H1 (cell line): ENCODE results near the gene CALD1. TPM values are rescaled to one million over a fixed set of nuclear protein-coding genes. Genes with fewer than 3 reads are reported as not detected.

Experiments used
- CTCF ChIA-PET: fragments of 300-600 bp; sonication (Branson Sonifier 250); formaldehyde crosslinking; loops from one replicate; lab custom pipeline; 2021; ENCODE audit not compliant: partially characterized antibody; lab: Charles Lee
- POLR2A ChIA-PET: fragments of 300-600 bp; sonication (Branson Sonifier 250); formaldehyde crosslinking; loops from one replicate; lab custom pipeline; 2021; ENCODE audit warnings: inconsistent platforms; ENCODE audit not compliant: partially characterized antibody; lab: Charles Lee
- DNase-seq, 2 experiments: peaks; one replicate each; pipeline versions ENCODE4 v3.0.0 to v3.0.0-alpha.2; 2010 to 2022; ENCODE audit warnings: low spot score in 2 of 2, low read depth in 1 of 2, mixed read lengths in 1 of 2
- FAIRE-seq: peaks from 2 replicates; lab custom pipeline; 2011; peaks lifted over from hg19 to GRCh38; lab: Jason Lieb, UNC
- H2AFZ ChIP-seq: 2 replicates; pipeline ENCODE4 v1.8.1; 2012; ENCODE audit warnings: low read length, inconsistent platforms
- H2AK5ac ChIP-seq: 2 replicates; pipeline ENCODE4 v1.6.1; 2013; ENCODE audit warnings: low read depth, low read length
- H2BK120ac ChIP-seq: replicated peaks from 2 replicates; pipeline ENCODE3; 2013; ENCODE audit warnings: low read depth, low read length, inconsistent platforms
- H2BK12ac ChIP-seq: 2 replicates; pipeline ENCODE4 v1.6.1; 2013; ENCODE audit warnings: low read depth, low read length
- H2BK15ac ChIP-seq: 2 replicates; pipeline ENCODE4 v1.6.1; 2013; ENCODE audit warnings: low read length
- H2BK20ac ChIP-seq: 2 replicates; pipeline ENCODE4 v1.6.1; 2013; ENCODE audit warnings: low read length
- H2BK5ac ChIP-seq: 2 replicates; pipeline ENCODE4 v1.6.1; 2013; ENCODE audit warnings: low read depth, low read length
- H3K14ac ChIP-seq: 2 replicates; pipeline ENCODE4 v1.6.1; 2013; ENCODE audit warnings: inconsistent platforms; ENCODE audit not compliant: insufficient read length
- H3K18ac ChIP-seq: 2 replicates; pipeline ENCODE4 v1.6.1; 2013; ENCODE audit warnings: low read length; ENCODE audit errors: extremely low read depth
- H3K23ac ChIP-seq: 2 replicates; pipeline ENCODE4 v1.6.1; 2013; ENCODE audit warnings: inconsistent platforms; ENCODE audit not compliant: insufficient read length
- H3K23me2 ChIP-seq: 2 replicates; pipeline ENCODE4 v1.6.1; 2013; ENCODE audit warnings: low read depth, low read length
- H3K27ac ChIP-seq: 2 replicates; pipeline ENCODE4 v1.6.1; 2011; ENCODE audit warnings: low read depth, low read length, inconsistent platforms
- H3K27me3 ChIP-seq, 4 experiments: replicated peaks in 1 of 4; 1 replicate in 1 of 4; 2 replicates in 3 of 4; pipeline versions ENCODE4 v1.6.1 to v1.8.1; 2011 to 2013; ENCODE audit warnings: low read length in 3 of 4, mild to moderate bottlenecking in 3 of 4, inconsistent platforms in 2 of 4, mixed read lengths in 2 of 4, moderate library complexity in 1 of 4; ENCODE audit not compliant: control insufficient read depth in 3 of 4, insufficient read depth in 3 of 4; ENCODE audit errors: extremely low read depth in 1 of 4
- H3K36me3 ChIP-seq, 4 experiments: 2 replicates each; pipeline versions ENCODE4 v1.6.1 to v1.8.1; 2011 to 2013; ENCODE audit warnings: mild to moderate bottlenecking in 4 of 4, low read length in 3 of 4, moderate library complexity in 2 of 4, control low read depth in 1 of 4, inconsistent platforms in 1 of 4; ENCODE audit not compliant: insufficient read depth in 4 of 4, control insufficient read depth in 2 of 4
- H3K4ac ChIP-seq: replicated peaks from 2 replicates; pipeline ENCODE3; 2013; ENCODE audit warnings: low read length, low read depth, mixed read lengths, inconsistent platforms; ENCODE audit not compliant: insufficient read length
- H3K4me1 ChIP-seq, 4 experiments: replicated peaks in 1 of 4; 1 replicate in 1 of 4; 2 replicates in 3 of 4; pipeline versions ENCODE4 v1.6.1 to v1.8.1; 2011 to 2013; ENCODE audit warnings: low read length in 3 of 4, inconsistent platforms in 2 of 4, mixed read lengths in 1 of 4; ENCODE audit not compliant: insufficient read depth in 4 of 4, control insufficient read depth in 3 of 4
- H3K4me2 ChIP-seq, 2 experiments: 2 replicates each; pipeline versions ENCODE4 v1.6.1 to v1.8.1; 2011 to 2013; ENCODE audit warnings: low read depth in 2 of 2, low read length in 2 of 2, control low read depth in 1 of 2, inconsistent platforms in 1 of 2, mild to moderate bottlenecking in 1 of 2; ENCODE audit not compliant: insufficient read depth in 1 of 2
- H3K4me3 ChIP-seq, 4 experiments: fragments of 200-600, 300-600 bp in 1 of 4; sonication (generic), shearing (Covaris generic), sonication (Bioruptor Twin) in 1 of 4; 2 replicates each; pipeline versions ENCODE4 v1.5.1 to v1.8.1; 2011 to 2016; ENCODE audit warnings: low read length in 4 of 4, low read depth in 3 of 4, control low read depth in 2 of 4, inconsistent platforms in 2 of 4, mild to moderate bottlenecking in 2 of 4, mixed read lengths in 1 of 4, moderate library complexity in 1 of 4; ENCODE audit not compliant: insufficient read depth in 2 of 4; ENCODE audit errors: extremely low read depth in 1 of 4
- H3K56ac ChIP-seq: replicated peaks from 2 replicates; pipeline ENCODE3; 2013; ENCODE audit warnings: low read depth, mild to moderate bottlenecking, mixed read lengths, low read length, inconsistent platforms; ENCODE audit not compliant: insufficient read length
- H3K79me1 ChIP-seq: 2 replicates; pipeline ENCODE4 v1.6.1; 2013; ENCODE audit warnings: low read depth, low read length, control low read depth
- H3K79me2 ChIP-seq, 2 experiments: 2 replicates each; pipeline versions ENCODE4 v1.6.1 to v1.8.1; 2012 to 2013; ENCODE audit warnings: low read length in 2 of 2, mild to moderate bottlenecking in 2 of 2, inconsistent platforms in 1 of 2; ENCODE audit not compliant: insufficient read depth in 2 of 2, control insufficient read depth in 1 of 2
- H3K9ac ChIP-seq, 4 experiments: replicated peaks in 1 of 4; 1 replicate in 1 of 4; 2 replicates in 3 of 4; pipeline versions ENCODE4 v1.6.1 to v1.8.1; 2011 to 2013; ENCODE audit warnings: low read depth in 3 of 4, low read length in 3 of 4, control low read depth in 2 of 4, mild to moderate bottlenecking in 2 of 4, moderate library complexity in 2 of 4, inconsistent platforms in 1 of 4; ENCODE audit errors: extremely low read depth in 1 of 4
- H3K9me3 ChIP-seq, 2 experiments: 2 replicates each; pipeline versions ENCODE4 v1.6.1 to v1.8.1; 2012 to 2013; ENCODE audit warnings: mild to moderate bottlenecking in 2 of 2, moderate library complexity in 2 of 2, control low read depth in 1 of 2, inconsistent platforms in 1 of 2, low read depth in 1 of 2, low read length in 1 of 2, mixed read lengths in 1 of 2; ENCODE audit not compliant: insufficient read depth in 2 of 2
- H4K20me1 ChIP-seq, 2 experiments: replicated peaks in 1 of 2; 2 replicates each; pipeline versions ENCODE3 to v1.8.1; 2011 to 2013; ENCODE audit warnings: inconsistent platforms in 2 of 2, low read length in 2 of 2, mild to moderate bottlenecking in 1 of 2; ENCODE audit not compliant: insufficient read depth in 2 of 2, control insufficient read depth in 1 of 2
- H4K5ac ChIP-seq: 2 replicates; pipeline ENCODE4 v1.6.1; 2013; ENCODE audit warnings: low read length, low read depth, mixed read lengths, inconsistent platforms; ENCODE audit not compliant: insufficient read length
- H4K8ac ChIP-seq: 2 replicates; pipeline ENCODE4 v1.8.0; 2013; ENCODE audit warnings: mild to moderate bottlenecking, moderate library complexity, low read length, inconsistent platforms; ENCODE audit not compliant: insufficient read depth; ENCODE audit errors: extremely low read depth
- H4K91ac ChIP-seq: replicated peaks from 2 replicates; pipeline ENCODE3; 2013; ENCODE audit warnings: low read length, mixed read lengths, inconsistent platforms; ENCODE audit not compliant: insufficient read length
- CEBPB ChIP-seq: IDR thresholded peaks from 2 replicates; pipeline ENCODE4 v1.6.1; 2012; ENCODE audit warnings: low read depth, low read length
- POLR2AphosphoS5 ChIP-seq: IDR thresholded peaks from 2 replicates; pipeline ENCODE4 v1.6.1; 2011; ENCODE audit warnings: low read depth, low read length
- TAF1 ChIP-seq: IDR thresholded peaks from 2 replicates; pipeline ENCODE4 v1.6.1; 2011; ENCODE audit warnings: mild to moderate bottlenecking, low read depth, low read length
- WGBS, 2 experiments: shearing (Covaris generic) in 1 of 2; methylation state at CpG; one replicate each; pipeline versions ENCODE4 v1.1.6 to v1.1.7; 2013 to 2015; ENCODE audit warnings: low lambda C conversion rate in 2 of 2, mixed read lengths in 2 of 2, inconsistent platforms in 1 of 2, low coverage in 1 of 2, missing lambda C conversion rate in 1 of 2; ENCODE audit not compliant: insufficient replicate concordance in 2 of 2, insufficient coverage in 1 of 2, insufficient read length in 1 of 2; ENCODE audit errors: extremely low coverage in 1 of 2, missing lambda C conversion rate in 1 of 2; 5-methylcytosine and 5-hydroxymethylcytosine counted together
- polyA plus RNA-seq, 7 experiments: library from polyadenylated mRNA; depleted of rRNA in 3 of 7; stranded (reverse) in 5 of 7; unstranded in 2 of 7; fragments of >200 nt in 5 of 7; fragments of 200-250 nt in 2 of 7; gene quantifications; 1 replicate in 5 of 7; 2 replicates in 1 of 7; 4 replicates in 1 of 7; pipeline versions ENCODE4 v1.2.1 to v1.2.3, GENCODE V29; 2011 to 2013; ENCODE audit warnings: missing spikeins in 2 of 7, mixed read lengths in 2 of 7
- total RNA-seq: library from RNA; stranded (reverse); fragmentation: NEBNext Ultra II Directional; extraction: Animal tissue kit (Norgen Biotek cat#: 25700); gene quantifications from 2 replicates; pipeline ENCODE4 v1.2.1, GENCODE V29; 2021

Gene CALD1
- total and polyA plus RNA-seq, 2 of the 8 experiments (the other 6 are each of a cell fraction or from before 2014, with no cell fraction given) = 34.3 to 177 TPM

GRCh38 chr7:134783294-134784069 is 4.0 kb downstream of the CALD1 start:
- H4K91ac ChIP-seq = no peak overlapping the region
- H3K4me2 ChIP-seq = peak overlapping the region in 1 of 2 experiments; percentile 61; a peak in 1 of 4 replicates
- H3K9me3 ChIP-seq = no peaks in the 10 kb centered on the region
- H3K79me2 ChIP-seq = peaks cover 0 to 71% of the 10 kb centered on the region in 2 experiments; a peak in 2 of 4 replicates
- H4K8ac ChIP-seq = no peak overlapping the region
- TF ChIP-seq CEBPB (peak; percentile 66; the same call in 1 of the 2 replicates), POLR2AphosphoS5 (peak; percentile 39; the same call in 1 of the 2 replicates), TAF1 (no peak)
- peaks cover 3% of the 10 kb centered on the region; the same call in 1 of the 2 replicates for H3K79me1 ChIP-seq
- H4K5ac ChIP-seq = no peak overlapping the region
- no peak overlapping the region for H3K56ac ChIP-seq
- H3K18ac ChIP-seq = no peak overlapping the region
- peaks cover 0 to 5% (median 0%) of the 10 kb centered on the region in 4 experiments; a peak in 3 of 8 replicates for H3K36me3 ChIP-seq
- 0 out of 2 replicates have a peak overlapping the region, but pooled peaks have one; percentile 13 for H2BK12ac ChIP-seq
- H3K4ac ChIP-seq = no peak overlapping the region
- no peak overlapping the region for H2BK20ac ChIP-seq
- H2AFZ ChIP-seq = no peak overlapping the region
- FAIRE-seq = no peak
- no peak overlapping the region for H2BK120ac ChIP-seq
- H3K27me3 ChIP-seq = no peaks in the 10 kb centered on the region
- no peak overlapping the region for H3K23ac ChIP-seq
- H3K4me1 ChIP-seq = peaks cover 3 to 12% (median 8%) of the 10 kb centered on the region in 4 experiments; a peak in 5 of 7 replicates
- H3K23me2 ChIP-seq = peaks cover 5% of the 10 kb centered on the region; the same call in 1 of the 2 replicates
- peak in 1 of 2 experiments; percentile 38 for DNase-seq
- ChIA-PET POLR2A (interaction anchor here (1.1 to 2.4 kb wide), 7 partner anchors 15 to 66 kb away, joined by 3 to 10 read pairs (median 4); no protein-coding TSS in a partner anchor), CTCF (interaction anchor here (0.8 to 1.4 kb wide), 4 partner anchors 10 to 59 kb away, joined by 3 read pairs; no protein-coding TSS in a partner anchor)
- H3K14ac ChIP-seq = no peak overlapping the region
- H2AK5ac ChIP-seq = no peak overlapping the region
- H2BK5ac ChIP-seq = no peak overlapping the region
- WGBS, 2 experiments = 92% methylated on average over 7 of the region's 7 CpGs; no CpG with 5 or more reads in 1 of the 2 experiments
- H3K9ac ChIP-seq = no peak overlapping the region
- no peaks in the 10 kb centered on the region for H4K20me1 ChIP-seq
- H3K4me3 ChIP-seq = no peak overlapping the region
- no peak overlapping the region for H2BK15ac ChIP-seq
- H3K27ac ChIP-seq = no peak overlapping the region
